ENCODE measurements around the gene CHST9. TPM values are rescaled to one million over a fixed set of nuclear protein-coding genes. Genes with fewer than 3 reads are reported as not detected.

The CHST9 gene
- total RNA-seq, 1 experiment from 2014 or later: 19.2 TPM

DNA sequence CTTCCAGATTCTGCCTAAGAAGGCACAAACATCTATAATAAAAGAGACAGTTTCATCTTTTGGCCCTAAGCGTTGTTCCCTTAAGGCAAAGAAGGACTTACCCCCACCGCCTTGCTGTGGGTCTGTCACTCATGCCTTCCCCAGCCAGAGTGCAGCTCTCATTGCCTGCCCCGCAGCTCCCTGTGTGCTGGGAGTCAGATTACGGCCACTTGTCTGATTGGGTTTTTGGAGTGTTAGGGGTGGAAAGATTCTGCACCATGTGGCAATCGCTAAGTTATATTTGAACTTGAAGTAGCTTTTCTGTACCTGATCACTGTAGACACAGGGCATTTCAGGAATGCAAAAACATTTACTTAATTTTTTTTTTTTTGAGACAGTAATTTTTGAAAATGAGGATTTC is 319.6 kb downstream of the CHST9 start, which contains the start of gene AQP4:
Gene AQP4, minus strand, starts transcription at position 151 of the 400 bp plus-strand sequence. Its CDS starts 18 bp downstream, at position 133.
- H3K9me3 Mint-ChIP-seq: no peaks in the 10 kb centered on the region
- POLR2A ChIA-PET: interaction anchor here (0.7 kb wide), 1 partner anchor 357 kb away, joined by 3 read pairs; no protein-coding TSS in a partner anchor

More for the DNA sequence above, 319.6 kb downstream of the CHST9 start, which contains the start of gene AQP4:
- Mint-ChIP-seq H3K36me3 (no peaks in the 10 kb centered on the region), H3K4me1 (peaks cover 36% of the 10 kb centered on the region), H3K4me3 (no peak within 1 kb of the TSS), H3K27me3 (ENCODE audit: low read depth) (peaks cover 11% of the 10 kb centered on the region), H3K27ac (no peak within 1 kb of the TSS)
- TF ChIP-seq, protein P1, sequence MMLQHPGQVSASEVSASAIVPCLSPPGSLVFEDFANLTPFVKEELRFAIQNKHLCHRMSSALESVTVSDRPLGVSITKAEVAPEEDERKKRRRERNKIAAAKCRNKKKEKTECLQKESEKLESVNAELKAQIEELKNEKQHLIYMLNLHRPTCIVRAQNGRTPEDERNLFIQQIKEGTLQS (CRISPR knock-in tag; conservative IDR thresholded peaks at IDR 0.05): no peak
- TF ChIP-seq, protein P2, sequence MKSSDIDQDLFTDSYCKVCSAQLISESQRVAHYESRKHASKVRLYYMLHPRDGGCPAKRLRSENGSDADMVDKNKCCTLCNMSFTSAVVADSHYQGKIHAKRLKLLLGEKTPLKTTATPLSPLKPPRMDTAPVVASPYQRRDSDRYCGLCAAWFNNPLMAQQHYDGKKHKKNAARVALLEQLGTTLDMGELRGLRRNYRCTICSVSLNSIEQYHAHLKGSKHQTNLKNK (CRISPR knock-in tag; IDR thresholded peaks at IDR 0.05): no peak
- TF ChIP-seq TEAD1 (CRISPR knock-in tag; IDR thresholded peaks at IDR 0.05) (no peak), KAT7 (CRISPR knock-in tag; IDR thresholded peaks at IDR 0.05; ENCODE audit: borderline replicate concordance) (no peak), NR2C2 (CRISPR knock-in tag; IDR thresholded peaks at IDR 0.05) (no peak), GTF2I (CRISPR knock-in tag; conservative IDR thresholded peaks at IDR 0.05) (no peak), ETV6 (CRISPR knock-in tag; IDR thresholded peaks at IDR 0.05) (no peak), CREM (CRISPR knock-in tag; IDR thresholded peaks at IDR 0.05) (no peak), FOXK1 (CRISPR knock-in tag; IDR thresholded peaks at IDR 0.05) (no peak), NFE2L1 (CRISPR knock-in tag; IDR thresholded peaks at IDR 0.05) (no peak), RORB (CRISPR knock-in tag; IDR thresholded peaks at IDR 0.05) (no peak)
- TF ChIP-seq, protein P3, sequence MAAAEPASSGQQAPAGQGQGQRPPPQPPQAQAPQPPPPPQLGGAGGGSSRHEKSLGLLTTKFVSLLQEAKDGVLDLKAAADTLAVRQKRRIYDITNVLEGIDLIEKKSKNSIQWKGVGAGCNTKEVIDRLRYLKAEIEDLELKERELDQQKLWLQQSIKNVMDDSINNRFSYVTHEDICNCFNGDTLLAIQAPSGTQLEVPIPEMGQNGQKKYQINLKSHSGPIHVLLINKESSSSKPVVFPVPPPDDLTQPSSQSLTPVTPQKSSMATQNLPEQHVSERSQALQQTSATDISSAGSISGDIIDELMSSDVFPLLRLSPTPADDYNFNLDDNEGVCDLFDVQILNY (CRISPR knock-in tag; IDR thresholded peaks at IDR 0.05): no peak
- TF ChIP-seq, protein P4, sequence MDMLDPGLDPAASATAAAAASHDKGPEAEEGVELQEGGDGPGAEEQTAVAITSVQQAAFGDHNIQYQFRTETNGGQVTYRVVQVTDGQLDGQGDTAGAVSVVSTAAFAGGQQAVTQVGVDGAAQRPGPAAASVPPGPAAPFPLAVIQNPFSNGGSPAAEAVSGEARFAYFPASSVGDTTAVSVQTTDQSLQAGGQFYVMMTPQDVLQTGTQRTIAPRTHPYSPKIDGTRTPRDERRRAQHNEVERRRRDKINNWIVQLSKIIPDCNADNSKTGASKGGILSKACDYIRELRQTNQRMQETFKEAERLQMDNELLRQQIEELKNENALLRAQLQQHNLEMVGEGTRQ (CRISPR knock-in tag; IDR thresholded peaks at IDR 0.05): no peak
- TF ChIP-seq, protein P5, sequence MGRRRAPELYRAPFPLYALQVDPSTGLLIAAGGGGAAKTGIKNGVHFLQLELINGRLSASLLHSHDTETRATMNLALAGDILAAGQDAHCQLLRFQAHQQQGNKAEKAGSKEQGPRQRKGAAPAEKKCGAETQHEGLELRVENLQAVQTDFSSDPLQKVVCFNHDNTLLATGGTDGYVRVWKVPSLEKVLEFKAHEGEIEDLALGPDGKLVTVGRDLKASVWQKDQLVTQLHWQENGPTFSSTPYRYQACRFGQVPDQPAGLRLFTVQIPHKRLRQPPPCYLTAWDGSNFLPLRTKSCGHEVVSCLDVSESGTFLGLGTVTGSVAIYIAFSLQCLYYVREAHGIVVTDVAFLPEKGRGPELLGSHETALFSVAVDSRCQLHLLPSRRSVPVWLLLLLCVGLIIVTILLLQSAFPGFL (CRISPR knock-in tag; IDR thresholded peaks at IDR 0.05; ENCODE audit: borderline replicate concordance): no peak
- TF ChIP-seq, protein P6, sequence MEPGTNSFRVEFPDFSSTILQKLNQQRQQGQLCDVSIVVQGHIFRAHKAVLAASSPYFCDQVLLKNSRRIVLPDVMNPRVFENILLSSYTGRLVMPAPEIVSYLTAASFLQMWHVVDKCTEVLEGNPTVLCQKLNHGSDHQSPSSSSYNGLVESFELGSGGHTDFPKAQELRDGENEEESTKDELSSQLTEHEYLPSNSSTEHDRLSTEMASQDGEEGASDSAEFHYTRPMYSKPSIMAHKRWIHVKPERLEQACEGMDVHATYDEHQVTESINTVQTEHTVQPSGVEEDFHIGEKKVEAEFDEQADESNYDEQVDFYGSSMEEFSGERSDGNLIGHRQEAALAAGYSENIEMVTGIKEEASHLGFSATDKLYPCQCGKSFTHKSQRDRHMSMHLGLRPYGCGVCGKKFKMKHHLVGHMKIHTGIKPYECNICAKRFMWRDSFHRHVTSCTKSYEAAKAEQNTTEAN (CRISPR knock-in tag; IDR thresholded peaks at IDR 0.05): no peak
- TF ChIP-seq, protein P7, sequence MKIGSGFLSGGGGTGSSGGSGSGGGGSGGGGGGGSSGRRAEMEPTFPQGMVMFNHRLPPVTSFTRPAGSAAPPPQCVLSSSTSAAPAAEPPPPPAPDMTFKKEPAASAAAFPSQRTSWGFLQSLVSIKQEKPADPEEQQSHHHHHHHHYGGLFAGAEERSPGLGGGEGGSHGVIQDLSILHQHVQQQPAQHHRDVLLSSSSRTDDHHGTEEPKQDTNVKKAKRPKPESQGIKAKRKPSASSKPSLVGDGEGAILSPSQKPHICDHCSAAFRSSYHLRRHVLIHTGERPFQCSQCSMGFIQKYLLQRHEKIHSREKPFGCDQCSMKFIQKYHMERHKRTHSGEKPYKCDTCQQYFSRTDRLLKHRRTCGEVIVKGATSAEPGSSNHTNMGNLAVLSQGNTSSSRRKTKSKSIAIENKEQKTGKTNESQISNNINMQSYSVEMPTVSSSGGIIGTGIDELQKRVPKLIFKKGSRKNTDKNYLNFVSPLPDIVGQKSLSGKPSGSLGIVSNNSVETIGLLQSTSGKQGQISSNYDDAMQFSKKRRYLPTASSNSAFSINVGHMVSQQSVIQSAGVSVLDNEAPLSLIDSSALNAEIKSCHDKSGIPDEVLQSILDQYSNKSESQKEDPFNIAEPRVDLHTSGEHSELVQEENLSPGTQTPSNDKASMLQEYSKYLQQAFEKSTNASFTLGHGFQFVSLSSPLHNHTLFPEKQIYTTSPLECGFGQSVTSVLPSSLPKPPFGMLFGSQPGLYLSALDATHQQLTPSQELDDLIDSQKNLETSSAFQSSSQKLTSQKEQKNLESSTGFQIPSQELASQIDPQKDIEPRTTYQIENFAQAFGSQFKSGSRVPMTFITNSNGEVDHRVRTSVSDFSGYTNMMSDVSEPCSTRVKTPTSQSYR (CRISPR knock-in tag; IDR thresholded peaks at IDR 0.05): no peak
- TF ChIP-seq, protein P8, sequence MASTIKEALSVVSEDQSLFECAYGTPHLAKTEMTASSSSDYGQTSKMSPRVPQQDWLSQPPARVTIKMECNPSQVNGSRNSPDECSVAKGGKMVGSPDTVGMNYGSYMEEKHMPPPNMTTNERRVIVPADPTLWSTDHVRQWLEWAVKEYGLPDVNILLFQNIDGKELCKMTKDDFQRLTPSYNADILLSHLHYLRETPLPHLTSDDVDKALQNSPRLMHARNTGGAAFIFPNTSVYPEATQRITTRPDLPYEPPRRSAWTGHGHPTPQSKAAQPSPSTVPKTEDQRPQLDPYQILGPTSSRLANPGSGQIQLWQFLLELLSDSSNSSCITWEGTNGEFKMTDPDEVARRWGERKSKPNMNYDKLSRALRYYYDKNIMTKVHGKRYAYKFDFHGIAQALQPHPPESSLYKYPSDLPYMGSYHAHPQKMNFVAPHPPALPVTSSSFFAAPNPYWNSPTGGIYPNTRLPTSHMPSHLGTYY (CRISPR knock-in tag; IDR thresholded peaks at IDR 0.05): no peak
- TF ChIP-seq, protein P9, sequence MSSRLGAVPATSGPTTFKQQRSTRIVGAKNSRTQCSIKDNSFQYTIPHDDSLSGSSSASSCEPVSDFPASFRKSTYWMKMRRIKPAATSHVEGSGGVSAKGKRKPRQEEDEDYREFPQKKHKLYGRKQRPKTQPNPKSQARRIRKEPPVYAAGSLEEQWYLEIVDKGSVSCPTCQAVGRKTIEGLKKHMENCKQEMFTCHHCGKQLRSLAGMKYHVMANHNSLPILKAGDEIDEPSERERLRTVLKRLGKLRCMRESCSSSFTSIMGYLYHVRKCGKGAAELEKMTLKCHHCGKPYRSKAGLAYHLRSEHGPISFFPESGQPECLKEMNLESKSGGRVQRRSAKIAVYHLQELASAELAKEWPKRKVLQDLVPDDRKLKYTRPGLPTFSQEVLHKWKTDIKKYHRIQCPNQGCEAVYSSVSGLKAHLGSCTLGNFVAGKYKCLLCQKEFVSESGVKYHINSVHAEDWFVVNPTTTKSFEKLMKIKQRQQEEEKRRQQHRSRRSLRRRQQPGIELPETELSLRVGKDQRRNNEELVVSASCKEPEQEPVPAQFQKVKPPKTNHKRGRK (CRISPR knock-in tag; IDR thresholded peaks at IDR 0.05; ENCODE audit: borderline replicate concordance): no peak
- TF ChIP-seq, protein P10, sequence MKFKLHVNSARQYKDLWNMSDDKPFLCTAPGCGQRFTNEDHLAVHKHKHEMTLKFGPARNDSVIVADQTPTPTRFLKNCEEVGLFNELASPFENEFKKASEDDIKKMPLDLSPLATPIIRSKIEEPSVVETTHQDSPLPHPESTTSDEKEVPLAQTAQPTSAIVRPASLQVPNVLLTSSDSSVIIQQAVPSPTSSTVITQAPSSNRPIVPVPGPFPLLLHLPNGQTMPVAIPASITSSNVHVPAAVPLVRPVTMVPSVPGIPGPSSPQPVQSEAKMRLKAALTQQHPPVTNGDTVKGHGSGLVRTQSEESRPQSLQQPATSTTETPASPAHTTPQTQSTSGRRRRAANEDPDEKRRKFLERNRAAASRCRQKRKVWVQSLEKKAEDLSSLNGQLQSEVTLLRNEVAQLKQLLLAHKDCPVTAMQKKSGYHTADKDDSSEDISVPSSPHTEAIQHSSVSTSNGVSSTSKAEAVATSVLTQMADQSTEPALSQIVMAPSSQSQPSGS (CRISPR knock-in tag; IDR thresholded peaks at IDR 0.05; ENCODE audit: borderline replicate concordance, low read depth): no peak
- TF ChIP-seq, protein P11, sequence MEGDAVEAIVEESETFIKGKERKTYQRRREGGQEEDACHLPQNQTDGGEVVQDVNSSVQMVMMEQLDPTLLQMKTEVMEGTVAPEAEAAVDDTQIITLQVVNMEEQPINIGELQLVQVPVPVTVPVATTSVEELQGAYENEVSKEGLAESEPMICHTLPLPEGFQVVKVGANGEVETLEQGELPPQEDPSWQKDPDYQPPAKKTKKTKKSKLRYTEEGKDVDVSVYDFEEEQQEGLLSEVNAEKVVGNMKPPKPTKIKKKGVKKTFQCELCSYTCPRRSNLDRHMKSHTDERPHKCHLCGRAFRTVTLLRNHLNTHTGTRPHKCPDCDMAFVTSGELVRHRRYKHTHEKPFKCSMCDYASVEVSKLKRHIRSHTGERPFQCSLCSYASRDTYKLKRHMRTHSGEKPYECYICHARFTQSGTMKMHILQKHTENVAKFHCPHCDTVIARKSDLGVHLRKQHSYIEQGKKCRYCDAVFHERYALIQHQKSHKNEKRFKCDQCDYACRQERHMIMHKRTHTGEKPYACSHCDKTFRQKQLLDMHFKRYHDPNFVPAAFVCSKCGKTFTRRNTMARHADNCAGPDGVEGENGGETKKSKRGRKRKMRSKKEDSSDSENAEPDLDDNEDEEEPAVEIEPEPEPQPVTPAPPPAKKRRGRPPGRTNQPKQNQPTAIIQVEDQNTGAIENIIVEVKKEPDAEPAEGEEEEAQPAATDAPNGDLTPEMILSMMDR (IDR thresholded peaks at IDR 0.05): no peak
- ATAC-seq (peak; percentile 50), DNase-seq (ENCODE audit: low spot score) (no peak)
- CTCF ChIA-PET: interaction anchor here (0.9 to 1.8 kb wide), 5 partner anchors 25 to 885 kb away, joined by 3 to 5 read pairs (median 4); no protein-coding TSS in a partner anchor

Data from WTC11 (cell line).